IMR-90 (cell line): ENCODE results near the gene C11orf68. TPM values are rescaled to one million over a fixed set of nuclear protein-coding genes. Genes with fewer than 3 reads are reported as not detected.

Source experiments
- ATAC-seq: fragments of 200-7000 bp; cut with Tn5 transposase; 2 replicates; pipeline ENCODE4 v1.9.1; 2020; ENCODE audit warnings: low read depth, mild to moderate bottlenecking, moderate library complexity
- BruUV-seq: library from RNA; stranded (reverse); fragments of 400-500 nt; replicated peaks from 2 replicates; lab custom pipeline; 2021; lab: Mats Ljungman, UMichigan
- CTCF ChIA-PET: fragments of 300-600 bp; formaldehyde crosslinking; extraction: SDS; loops from one replicate; lab custom pipeline; 2021; ENCODE audit warnings: antibody characterized with exemption; lab: Yijun Ruan, JAX
- POLR2A ChIA-PET: fragments of 300-600 bp; sonication (Branson Sonifier 250); formaldehyde crosslinking; loops from one replicate; lab custom pipeline; 2022; ENCODE audit warnings: antibody characterized with exemption; ENCODE audit not compliant: unreplicated experiment; lab: Charles Lee
- DNase-seq: peaks from one replicate; pipeline ENCODE4 v3.0.0; 2013
- H2AFZ ChIP-seq: replicated peaks from 2 replicates; pipeline ENCODE3; 2013; ENCODE audit warnings: low read length, mild to moderate bottlenecking; ENCODE audit not compliant: poor library complexity
- H2AK5ac ChIP-seq: 2 replicates; pipeline ENCODE4 v1.6.1; 2013; ENCODE audit warnings: low read depth, low read length, inconsistent platforms
- H2AK9ac ChIP-seq: replicated peaks from 2 replicates; pipeline ENCODE3; 2013; ENCODE audit warnings: mild to moderate bottlenecking, low read depth, low read length, moderate library complexity; ENCODE audit not compliant: poor library complexity
- H2BK120ac ChIP-seq: 2 replicates; pipeline ENCODE4 v1.6.1; 2013; ENCODE audit warnings: low read depth, low read length, inconsistent platforms
- H2BK15ac ChIP-seq: 3 replicates; pipeline ENCODE4 v1.6.1; 2013; ENCODE audit warnings: low read depth, low read length, inconsistent platforms
- H2BK20ac ChIP-seq: 2 replicates; pipeline ENCODE4 v1.6.1; 2013; ENCODE audit warnings: low read depth, mild to moderate bottlenecking, inconsistent platforms, low read length, moderate library complexity
- H2BK5ac ChIP-seq: 2 replicates; pipeline ENCODE4 v1.6.1; 2013; ENCODE audit warnings: mild to moderate bottlenecking, low read depth, low read length, inconsistent platforms; ENCODE audit not compliant: poor library complexity, severe bottlenecking
- H3K14ac ChIP-seq: replicated peaks from 2 replicates; pipeline ENCODE4 v1.6.1; 2013; ENCODE audit warnings: low read depth, low read length, inconsistent platforms
- H3K18ac ChIP-seq: 2 replicates; pipeline ENCODE4 v1.6.1; 2013; ENCODE audit warnings: low read depth, low read length, control low read depth
- H3K23ac ChIP-seq: 2 replicates; pipeline ENCODE4 v1.6.1; 2013; ENCODE audit warnings: low read depth, low read length, inconsistent platforms
- H3K27ac ChIP-seq: 2 replicates; pipeline ENCODE4 v1.5.1; 2013; ENCODE audit warnings: mild to moderate bottlenecking, control low read depth, low read length; ENCODE audit not compliant: insufficient read depth
- H3K27me3 ChIP-seq: 2 replicates; pipeline ENCODE4 v1.6.1; 2013; ENCODE audit warnings: low read length; ENCODE audit not compliant: control insufficient read depth, insufficient read depth
- H3K36me3 ChIP-seq: 2 replicates; pipeline ENCODE4 v1.6.1; 2013; ENCODE audit warnings: low read length, mixed read lengths; ENCODE audit not compliant: control insufficient read depth, insufficient read depth
- H3K4ac ChIP-seq: 2 replicates; pipeline ENCODE4 v1.6.1; 2013; ENCODE audit warnings: low read depth, low read length, inconsistent platforms
- H3K4me1 ChIP-seq: 2 replicates; pipeline ENCODE4 v1.6.1; 2013; ENCODE audit warnings: low read length, mixed read lengths; ENCODE audit not compliant: control insufficient read depth, insufficient read depth
- H3K4me2 ChIP-seq: 2 replicates; pipeline ENCODE4 v1.6.1; 2013; ENCODE audit warnings: low read depth, mild to moderate bottlenecking, control low read depth, low read length, moderate library complexity
- H3K4me3 ChIP-seq: 2 replicates; pipeline ENCODE4 v1.5.1; 2013; ENCODE audit warnings: low read depth, mild to moderate bottlenecking, control low read depth, low read length, moderate library complexity; ENCODE audit not compliant: insufficient read depth
- H3K56ac ChIP-seq: 2 replicates; pipeline ENCODE4 v1.6.1; 2013; ENCODE audit warnings: low read length, inconsistent platforms; ENCODE audit not compliant: insufficient read depth; ENCODE audit errors: extremely low read depth
- H3K79me1 ChIP-seq, 2 experiments: 2 replicates each; pipeline ENCODE4 v1.6.1; 2013; ENCODE audit warnings: low read length in 2 of 2, inconsistent platforms in 1 of 2, low read depth in 1 of 2
- H3K9ac ChIP-seq: 2 replicates; pipeline ENCODE4 v1.6.1; 2013; ENCODE audit warnings: low read depth, low read length, control low read depth
- H3K9me1 ChIP-seq: 2 replicates; pipeline ENCODE4 v1.6.1; 2013; ENCODE audit warnings: low read length, inconsistent platforms; ENCODE audit not compliant: insufficient read depth
- H3K9me3 ChIP-seq: 2 replicates; pipeline ENCODE4 v1.6.1; 2013; ENCODE audit warnings: low read length; ENCODE audit not compliant: control insufficient read depth, insufficient read depth
- H4K20me1 ChIP-seq: 2 replicates; pipeline ENCODE4 v1.6.1; 2013; ENCODE audit warnings: low read length, inconsistent platforms; ENCODE audit not compliant: insufficient read depth
- H4K5ac ChIP-seq: 2 replicates; pipeline ENCODE4 v1.6.1; 2013; ENCODE audit warnings: mild to moderate bottlenecking, low read depth, low read length, control low read depth
- H4K8ac ChIP-seq, 2 experiments: 2 replicates each; pipeline ENCODE4 v1.6.1; 2013; ENCODE audit warnings: low read depth in 2 of 2, low read length in 2 of 2, control low read depth in 1 of 2, inconsistent platforms in 1 of 2
- H4K91ac ChIP-seq: 2 replicates; pipeline ENCODE4 v1.6.1; 2013; ENCODE audit warnings: low read depth, low read length, inconsistent platforms; ENCODE audit not compliant: insufficient read depth
- BHLHE40 ChIP-seq: fragments of 150-350 bp; IDR thresholded peaks from 2 replicates; pipeline ENCODE4 v1.6.1; 2016; ENCODE audit warnings: mild to moderate bottlenecking, low read depth, low read length
- CEBPB ChIP-seq: IDR thresholded peaks from 2 replicates; pipeline ENCODE4 v1.6.1; 2012; ENCODE audit warnings: low read depth, low read length, improper control_type of control experiment
- CHD1 ChIP-seq: IDR thresholded peaks from 2 replicates; pipeline ENCODE4 v1.6.1; 2012; ENCODE audit warnings: low read depth, low read length, improper control_type of control experiment
- MAFK ChIP-seq: IDR thresholded peaks from 2 replicates; pipeline ENCODE4 v1.6.1; 2012; ENCODE audit warnings: low read depth, low read length, improper control_type of control experiment
- NFE2L2 ChIP-seq: fragments of 150-350 bp; IDR thresholded peaks from 2 replicates; pipeline ENCODE4 v1.6.1; 2016; ENCODE audit warnings: low read depth, mild to moderate bottlenecking, low read length
- RAD21 ChIP-seq: IDR thresholded peaks from 2 replicates; pipeline ENCODE4 v1.6.1; 2012; ENCODE audit warnings: low read length, improper control_type of control experiment
- RCOR1 ChIP-seq: IDR thresholded peaks from 2 replicates; pipeline ENCODE4 v1.6.1; 2012; ENCODE audit warnings: mild to moderate bottlenecking, low read length, improper control_type of control experiment; ENCODE audit not compliant: insufficient replicate concordance
- SMC3 ChIP-seq: fragments of 150-350 bp; IDR thresholded peaks from 2 replicates; pipeline ENCODE4 v1.6.1; 2016; ENCODE audit warnings: low read depth, mild to moderate bottlenecking, antibody characterized with exemption, low read length, moderate library complexity
- WGBS, 2 experiments: methylation state at CpG; one replicate each; pipeline versions ENCODE4 v1.1.5 to v1.1.7; 2013; ENCODE audit warnings: missing lambda C conversion rate in 2 of 2; ENCODE audit not compliant: insufficient read length in 1 of 2; ENCODE audit errors: extremely low coverage in 2 of 2; 5-methylcytosine and 5-hydroxymethylcytosine counted together
- dilution Hi-C: fragments of 300-500 bp; cut with HindIII; formaldehyde crosslinking; loops from one replicate; pipeline ENCODE4 v1.14.3; 2018; ENCODE audit warnings: low sequenced_read_pairs; ENCODE audit not compliant: unreplicated experiment
- in situ Hi-C: fragments of 300-500 bp; cut with MboI; formaldehyde crosslinking; loops from 3 replicates; pipeline ENCODE4 v1.14.3; 2019; ENCODE audit warnings: low sequenced_read_pairs, inconsistent platforms, mixed read lengths
- intact Hi-C: fragments of 100-400 bp; cut with micrococcal nuclease; formaldehyde crosslinking; loops from 2 replicates; pipeline ENCODE4 v1.10.0; 2022
- polyA plus RNA-seq, 3 experiments: library from polyadenylated mRNA; depleted of rRNA; stranded (reverse); fragments of >200 nt; gene quantifications; 2 replicates each; pipeline ENCODE4 v1.2.3, GENCODE V29; 2012; ENCODE audit warnings: low replicate concordance in 1 of 3
- total RNA-seq: library from RNA; depleted of rRNA; stranded (reverse); fragments of >200 nt; gene quantifications from 2 replicates; pipeline ENCODE4 v1.2.3, GENCODE V29; 2012
- TF ChIP-seq, protein P1 (sequence below): conservative IDR thresholded peaks from 2 replicates; pipeline ENCODE4 v1.5.1; 2012; ENCODE audit warnings: mild to moderate bottlenecking, low read depth, low read length, improper control_type of control experiment
- TF ChIP-seq, protein P2 (sequence below): fragments of 150-350 bp; IDR thresholded peaks from 2 replicates; pipeline ENCODE4 v1.6.1; 2016; ENCODE audit warnings: low read depth, mild to moderate bottlenecking, low read length, moderate library complexity, borderline replicate concordance
- TF ChIP-seq, protein P3 (sequence below): fragments of 150-350 bp; IDR thresholded peaks from 2 replicates; pipeline ENCODE4 v1.6.1; 2017; ENCODE audit warnings: mild to moderate bottlenecking, antibody characterized with exemption, low read length, low read depth

C11orf68 gene
- total and polyA plus RNA-seq, 2 of the 4 experiments (the other 2 are of a cell fraction) = 20.3 to 104 TPM

DNA sequence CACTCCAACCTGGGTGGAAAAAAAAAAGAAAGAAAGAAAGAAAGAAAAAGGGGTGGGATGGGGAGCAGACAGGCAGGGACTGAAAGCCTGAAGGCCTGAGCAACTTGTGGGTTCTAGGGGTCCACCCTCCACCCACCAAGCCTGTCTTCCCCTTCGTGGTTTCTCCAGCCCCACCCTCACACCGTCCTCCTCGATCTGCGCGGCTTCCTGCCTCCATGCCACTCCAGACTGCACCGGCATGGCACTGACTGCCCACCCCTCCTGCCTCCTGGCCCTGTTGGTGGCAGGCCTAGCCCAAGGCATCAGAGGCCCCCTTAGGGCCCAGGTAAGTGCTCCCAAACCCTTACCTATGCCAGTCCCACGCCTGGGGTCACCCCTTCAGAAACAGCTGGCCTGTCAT lies 39.2 kb downstream of the C11orf68 start, which contains the start of gene CTSW:
Gene CTSW, plus strand, starts transcription at position 221 of the 400 bp plus-strand sequence. Its CDS starts 18 bp downstream, at position 239.
- no peak within 1 kb of the TSS for H3K27ac ChIP-seq
- peaks cover 27% of the 10 kb centered on the region for H3K36me3 ChIP-seq
- no peak within 1 kb of the TSS for H3K56ac ChIP-seq
- no peaks in the 10 kb centered on the region; the same call in 1 of the 2 replicates for H3K4me1 ChIP-seq
- peaks cover 9 to 19% of the 10 kb centered on the region in 2 experiments for H3K79me1 ChIP-seq
- H3K23ac ChIP-seq = no peak within 1 kb of the TSS
- no peak within 1 kb of the TSS for H4K5ac ChIP-seq
- H3K9me3 ChIP-seq = no peaks in the 10 kb centered on the region
- H4K20me1 ChIP-seq = peaks cover 11% of the 10 kb centered on the region; the same call in 1 of the 2 replicates
- no peak within 1 kb of the TSS for H3K4me2 ChIP-seq
- dilution Hi-C loops (no loop called here), in situ Hi-C loops (loop anchor here (5.0 kb wide), 1 partner anchor 108 kb away; no protein-coding TSS in a partner anchor), intact Hi-C loops (no loop called here)
- H2BK120ac ChIP-seq = no peak within 1 kb of the TSS
- no peak within 1 kb of the TSS for H2BK15ac ChIP-seq
- TF ChIP-seq, protein P1, sequence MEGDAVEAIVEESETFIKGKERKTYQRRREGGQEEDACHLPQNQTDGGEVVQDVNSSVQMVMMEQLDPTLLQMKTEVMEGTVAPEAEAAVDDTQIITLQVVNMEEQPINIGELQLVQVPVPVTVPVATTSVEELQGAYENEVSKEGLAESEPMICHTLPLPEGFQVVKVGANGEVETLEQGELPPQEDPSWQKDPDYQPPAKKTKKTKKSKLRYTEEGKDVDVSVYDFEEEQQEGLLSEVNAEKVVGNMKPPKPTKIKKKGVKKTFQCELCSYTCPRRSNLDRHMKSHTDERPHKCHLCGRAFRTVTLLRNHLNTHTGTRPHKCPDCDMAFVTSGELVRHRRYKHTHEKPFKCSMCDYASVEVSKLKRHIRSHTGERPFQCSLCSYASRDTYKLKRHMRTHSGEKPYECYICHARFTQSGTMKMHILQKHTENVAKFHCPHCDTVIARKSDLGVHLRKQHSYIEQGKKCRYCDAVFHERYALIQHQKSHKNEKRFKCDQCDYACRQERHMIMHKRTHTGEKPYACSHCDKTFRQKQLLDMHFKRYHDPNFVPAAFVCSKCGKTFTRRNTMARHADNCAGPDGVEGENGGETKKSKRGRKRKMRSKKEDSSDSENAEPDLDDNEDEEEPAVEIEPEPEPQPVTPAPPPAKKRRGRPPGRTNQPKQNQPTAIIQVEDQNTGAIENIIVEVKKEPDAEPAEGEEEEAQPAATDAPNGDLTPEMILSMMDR = no peak
- TF ChIP-seq CHD1 (no peak), RCOR1 (no peak), MAFK (no peak), RAD21 (no peak), BHLHE40 (no peak), SMC3 (no peak), CEBPB (no peak), NFE2L2 (no peak)
- TF ChIP-seq, protein P2, sequence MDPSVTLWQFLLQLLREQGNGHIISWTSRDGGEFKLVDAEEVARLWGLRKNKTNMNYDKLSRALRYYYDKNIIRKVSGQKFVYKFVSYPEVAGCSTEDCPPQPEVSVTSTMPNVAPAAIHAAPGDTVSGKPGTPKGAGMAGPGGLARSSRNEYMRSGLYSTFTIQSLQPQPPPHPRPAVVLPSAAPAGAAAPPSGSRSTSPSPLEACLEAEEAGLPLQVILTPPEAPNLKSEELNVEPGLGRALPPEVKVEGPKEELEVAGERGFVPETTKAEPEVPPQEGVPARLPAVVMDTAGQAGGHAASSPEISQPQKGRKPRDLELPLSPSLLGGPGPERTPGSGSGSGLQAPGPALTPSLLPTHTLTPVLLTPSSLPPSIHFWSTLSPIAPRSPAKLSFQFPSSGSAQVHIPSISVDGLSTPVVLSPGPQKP = no peak
- TF ChIP-seq, protein P3, sequence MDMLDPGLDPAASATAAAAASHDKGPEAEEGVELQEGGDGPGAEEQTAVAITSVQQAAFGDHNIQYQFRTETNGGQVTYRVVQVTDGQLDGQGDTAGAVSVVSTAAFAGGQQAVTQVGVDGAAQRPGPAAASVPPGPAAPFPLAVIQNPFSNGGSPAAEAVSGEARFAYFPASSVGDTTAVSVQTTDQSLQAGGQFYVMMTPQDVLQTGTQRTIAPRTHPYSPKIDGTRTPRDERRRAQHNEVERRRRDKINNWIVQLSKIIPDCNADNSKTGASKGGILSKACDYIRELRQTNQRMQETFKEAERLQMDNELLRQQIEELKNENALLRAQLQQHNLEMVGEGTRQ = no peak
- no peak within 1 kb of the TSS for H2BK20ac ChIP-seq
- no peaks in the 10 kb centered on the region for H3K27me3 ChIP-seq
- peak within 1 kb of the TSS; percentile 67; the same call in 1 of the 2 replicates for H2AK5ac ChIP-seq
- DNase-seq (no peak), ATAC-seq (no peak)
- peak within 1 kb of the TSS; percentile 3; the same call in 1 of the 2 replicates for H3K4ac ChIP-seq
- H3K18ac ChIP-seq = no peak within 1 kb of the TSS
- H2AK9ac ChIP-seq = peak within 1 kb of the TSS; percentile 55
- H3K4me3 ChIP-seq = no peak within 1 kb of the TSS
- ChIA-PET POLR2A (no interaction called here), CTCF (no interaction called here)
- no peak within 1 kb of the TSS for H3K14ac ChIP-seq
- BruUV-seq = no TSS peak
- peaks cover 8% of the 10 kb centered on the region for H3K9me1 ChIP-seq
- WGBS, 2 experiments = 76% methylated on average over 5 of the region's 7 CpGs; no CpG with 5 or more reads in 1 of the 2 experiments
- no peak within 1 kb of the TSS for H4K91ac ChIP-seq
- no peak within 1 kb of the TSS for H2BK5ac ChIP-seq
- no peak within 1 kb of the TSS for H3K9ac ChIP-seq
- peak within 1 kb of the TSS; percentile 33 for H2AFZ ChIP-seq
- no peak within 1 kb of the TSS; a peak in 1 of 4 replicates for H4K8ac ChIP-seq
